ENCODE results near the gene PRPF40A.

- no peak for TF ChIP-seq EZH2 (IDR thresholded peaks at IDR 0.05; ENCODE audit: low read length)
- TF ChIP-seq, protein P1, sequence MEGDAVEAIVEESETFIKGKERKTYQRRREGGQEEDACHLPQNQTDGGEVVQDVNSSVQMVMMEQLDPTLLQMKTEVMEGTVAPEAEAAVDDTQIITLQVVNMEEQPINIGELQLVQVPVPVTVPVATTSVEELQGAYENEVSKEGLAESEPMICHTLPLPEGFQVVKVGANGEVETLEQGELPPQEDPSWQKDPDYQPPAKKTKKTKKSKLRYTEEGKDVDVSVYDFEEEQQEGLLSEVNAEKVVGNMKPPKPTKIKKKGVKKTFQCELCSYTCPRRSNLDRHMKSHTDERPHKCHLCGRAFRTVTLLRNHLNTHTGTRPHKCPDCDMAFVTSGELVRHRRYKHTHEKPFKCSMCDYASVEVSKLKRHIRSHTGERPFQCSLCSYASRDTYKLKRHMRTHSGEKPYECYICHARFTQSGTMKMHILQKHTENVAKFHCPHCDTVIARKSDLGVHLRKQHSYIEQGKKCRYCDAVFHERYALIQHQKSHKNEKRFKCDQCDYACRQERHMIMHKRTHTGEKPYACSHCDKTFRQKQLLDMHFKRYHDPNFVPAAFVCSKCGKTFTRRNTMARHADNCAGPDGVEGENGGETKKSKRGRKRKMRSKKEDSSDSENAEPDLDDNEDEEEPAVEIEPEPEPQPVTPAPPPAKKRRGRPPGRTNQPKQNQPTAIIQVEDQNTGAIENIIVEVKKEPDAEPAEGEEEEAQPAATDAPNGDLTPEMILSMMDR (optimal IDR thresholded peaks at IDR 0.05 in 1 of 3, IDR thresholded peaks at IDR 0.05 in 1 of 3, conservative IDR thresholded peaks at IDR 0.05 in 1 of 3; ENCODE audit: extremely low read depth in 1 of 3, insufficient read depth in 2 of 3, low read length in 3 of 3), result no peak
Measured at GRCh38 chr2:152657043-152657442, 60.2 kb downstream of the PRPF40A start.

Measured in keratinocyte (primary cell).